Stimulated activated CD8-positive, alpha-beta memory T cell treated with anti-CD3 and anti-CD28 coated beads, Interleukin-4, amount 100 ng/mL, for 4 hours (primary cell): ENCODE results near the gene SLC66A1.
"Not testable (repeated sequence)": the region's sequence is repeated elsewhere in the genome, so short reads cannot be mapped to it uniquely, and the experiment has no call there.

ENCODE experiments used
- DNase-seq, 2 donors: peaks; one replicate each; pipeline ENCODE4 v3.0.0-alpha.2; 2020; ENCODE audit warnings: low read depth in 2 of 2, low spot score in 1 of 2

SLC66A1 gene

GRCh38 chr1:19311931-19312781, at the start of gene SLC66A1, which contains the start of gene AKR7A2:
SLC66A1 (plus strand) TSS chr1:19312326; CDS start chr1:19317678, 5,352 bp downstream.
AKR7A2 (minus strand) TSS chr1:19312144; CDS start chr1:19312124, 20 bp downstream.
- peak; percentile 65 to 77 for DNase-seq

- DNase-seq = no peak
Measured at GRCh38 chr1:19262744-19263143, 49.4 kb upstream of the SLC66A1 start.

- no peak for DNase-seq
Measured at GRCh38 chr1:19268445-19268844, 43.7 kb upstream of the SLC66A1 start.

GRCh38 chr1:19269427-19270342, 42.4 kb upstream of the SLC66A1 start:
- DNase-seq = not testable (repeated sequence)

GRCh38 chr1:19270343-19270730, 41.8 kb upstream of the SLC66A1 start:
- DNase-seq = not testable (repeated sequence)

GRCh38 chr1:19272064-19272463, 40.1 kb upstream of the SLC66A1 start:
- DNase-seq = no peak

GRCh38 chr1:19273106-19273843, 38.9 kb upstream of the SLC66A1 start:
- no peak for DNase-seq

GRCh38 chr1:19273844-19274531, 38.1 kb upstream of the SLC66A1 start:
- not testable (repeated sequence) for DNase-seq

GRCh38 chr1:19274636-19275035, 37.5 kb upstream of the SLC66A1 start:
- DNase-seq = no peak

GRCh38 chr1:19283891-19284290, 28.2 kb upstream of the SLC66A1 start:
- DNase-seq = no peak

GRCh38 chr1:19284881-19285280, 27.2 kb upstream of the SLC66A1 start:
- no peak for DNase-seq

GRCh38 chr1:19285366-19285765, 26.8 kb upstream of the SLC66A1 start:
- not testable (repeated sequence) for DNase-seq

GRCh38 chr1:19285807-19286206, 26.3 kb upstream of the SLC66A1 start:
- not testable (repeated sequence) for DNase-seq

GRCh38 chr1:19287436-19288185, 24.5 kb upstream of the SLC66A1 start:
- no peak for DNase-seq

GRCh38 chr1:19288324-19289241, 23.5 kb upstream of the SLC66A1 start, which contains the start of gene AKR7A3:
AKR7A3 (minus strand) TSS chr1:19288770; CDS start chr1:19288709, 61 bp downstream.
- DNase-seq = peak in 1 of 2 donors; percentile 26

- no peak for DNase-seq
Measured at GRCh38 chr1:19289244-19289643, 22.9 kb upstream of the SLC66A1 start.

GRCh38 chr1:19294638-19295037, 17.5 kb upstream of the SLC66A1 start:
- no peak for DNase-seq

GRCh38 chr1:19300211-19300610, 11.9 kb upstream of the SLC66A1 start:
- no peak for DNase-seq
